IMR-90 (cell line): Measurements from ENCODE around the gene UBE2L3. TPM values are rescaled to one million over a fixed set of nuclear protein-coding genes. Genes with fewer than 3 reads are reported as not detected.

Source experiments
- ATAC-seq: fragments of 200-7000 bp; cut with Tn5 transposase; 2 replicates; pipeline ENCODE4 v1.9.1; 2020; ENCODE audit warnings: low read depth, mild to moderate bottlenecking, moderate library complexity
- BruUV-seq: library from RNA; stranded (reverse); fragments of 400-500 nt; replicated peaks from 2 replicates; lab custom pipeline; 2021; lab: Mats Ljungman, UMichigan
- CTCF ChIA-PET: fragments of 300-600 bp; formaldehyde crosslinking; extraction: SDS; loops from one replicate; lab custom pipeline; 2021; ENCODE audit warnings: antibody characterized with exemption; lab: Yijun Ruan, JAX
- POLR2A ChIA-PET: fragments of 300-600 bp; sonication (Branson Sonifier 250); formaldehyde crosslinking; loops from one replicate; lab custom pipeline; 2022; ENCODE audit warnings: antibody characterized with exemption; ENCODE audit not compliant: unreplicated experiment; lab: Charles Lee
- DNase-seq: peaks from one replicate; pipeline ENCODE4 v3.0.0; 2013
- H2AFZ ChIP-seq: replicated peaks from 2 replicates; pipeline ENCODE3; 2013; ENCODE audit warnings: low read length, mild to moderate bottlenecking; ENCODE audit not compliant: poor library complexity
- H2AK5ac ChIP-seq: 2 replicates; pipeline ENCODE4 v1.6.1; 2013; ENCODE audit warnings: low read depth, low read length, inconsistent platforms
- H2AK9ac ChIP-seq: replicated peaks from 2 replicates; pipeline ENCODE3; 2013; ENCODE audit warnings: mild to moderate bottlenecking, low read depth, low read length, moderate library complexity; ENCODE audit not compliant: poor library complexity
- H2BK120ac ChIP-seq: 2 replicates; pipeline ENCODE4 v1.6.1; 2013; ENCODE audit warnings: low read depth, low read length, inconsistent platforms
- H2BK15ac ChIP-seq: 3 replicates; pipeline ENCODE4 v1.6.1; 2013; ENCODE audit warnings: low read depth, low read length, inconsistent platforms
- H2BK20ac ChIP-seq: 2 replicates; pipeline ENCODE4 v1.6.1; 2013; ENCODE audit warnings: low read depth, mild to moderate bottlenecking, inconsistent platforms, low read length, moderate library complexity
- H2BK5ac ChIP-seq: 2 replicates; pipeline ENCODE4 v1.6.1; 2013; ENCODE audit warnings: mild to moderate bottlenecking, low read depth, low read length, inconsistent platforms; ENCODE audit not compliant: poor library complexity, severe bottlenecking
- H3K14ac ChIP-seq: replicated peaks from 2 replicates; pipeline ENCODE4 v1.6.1; 2013; ENCODE audit warnings: low read depth, low read length, inconsistent platforms
- H3K18ac ChIP-seq: 2 replicates; pipeline ENCODE4 v1.6.1; 2013; ENCODE audit warnings: low read depth, low read length, control low read depth
- H3K23ac ChIP-seq: 2 replicates; pipeline ENCODE4 v1.6.1; 2013; ENCODE audit warnings: low read depth, low read length, inconsistent platforms
- H3K27ac ChIP-seq: 2 replicates; pipeline ENCODE4 v1.5.1; 2013; ENCODE audit warnings: mild to moderate bottlenecking, control low read depth, low read length; ENCODE audit not compliant: insufficient read depth
- H3K27me3 ChIP-seq: 2 replicates; pipeline ENCODE4 v1.6.1; 2013; ENCODE audit warnings: low read length; ENCODE audit not compliant: control insufficient read depth, insufficient read depth
- H3K36me3 ChIP-seq: 2 replicates; pipeline ENCODE4 v1.6.1; 2013; ENCODE audit warnings: low read length, mixed read lengths; ENCODE audit not compliant: control insufficient read depth, insufficient read depth
- H3K4ac ChIP-seq: 2 replicates; pipeline ENCODE4 v1.6.1; 2013; ENCODE audit warnings: low read depth, low read length, inconsistent platforms
- H3K4me1 ChIP-seq: 2 replicates; pipeline ENCODE4 v1.6.1; 2013; ENCODE audit warnings: low read length, mixed read lengths; ENCODE audit not compliant: control insufficient read depth, insufficient read depth
- H3K4me2 ChIP-seq: 2 replicates; pipeline ENCODE4 v1.6.1; 2013; ENCODE audit warnings: low read depth, mild to moderate bottlenecking, control low read depth, low read length, moderate library complexity
- H3K4me3 ChIP-seq: 2 replicates; pipeline ENCODE4 v1.5.1; 2013; ENCODE audit warnings: low read depth, mild to moderate bottlenecking, control low read depth, low read length, moderate library complexity; ENCODE audit not compliant: insufficient read depth
- H3K56ac ChIP-seq: 2 replicates; pipeline ENCODE4 v1.6.1; 2013; ENCODE audit warnings: low read length, inconsistent platforms; ENCODE audit not compliant: insufficient read depth; ENCODE audit errors: extremely low read depth
- H3K79me1 ChIP-seq, 2 experiments: 2 replicates each; pipeline ENCODE4 v1.6.1; 2013; ENCODE audit warnings: low read length in 2 of 2, inconsistent platforms in 1 of 2, low read depth in 1 of 2
- H3K9ac ChIP-seq: 2 replicates; pipeline ENCODE4 v1.6.1; 2013; ENCODE audit warnings: low read depth, low read length, control low read depth
- H3K9me1 ChIP-seq: 2 replicates; pipeline ENCODE4 v1.6.1; 2013; ENCODE audit warnings: low read length, inconsistent platforms; ENCODE audit not compliant: insufficient read depth
- H3K9me3 ChIP-seq: 2 replicates; pipeline ENCODE4 v1.6.1; 2013; ENCODE audit warnings: low read length; ENCODE audit not compliant: control insufficient read depth, insufficient read depth
- H4K20me1 ChIP-seq: 2 replicates; pipeline ENCODE4 v1.6.1; 2013; ENCODE audit warnings: low read length, inconsistent platforms; ENCODE audit not compliant: insufficient read depth
- H4K5ac ChIP-seq: 2 replicates; pipeline ENCODE4 v1.6.1; 2013; ENCODE audit warnings: mild to moderate bottlenecking, low read depth, low read length, control low read depth
- H4K8ac ChIP-seq, 2 experiments: 2 replicates each; pipeline ENCODE4 v1.6.1; 2013; ENCODE audit warnings: low read depth in 2 of 2, low read length in 2 of 2, control low read depth in 1 of 2, inconsistent platforms in 1 of 2
- H4K91ac ChIP-seq: 2 replicates; pipeline ENCODE4 v1.6.1; 2013; ENCODE audit warnings: low read depth, low read length, inconsistent platforms; ENCODE audit not compliant: insufficient read depth
- BHLHE40 ChIP-seq: fragments of 150-350 bp; IDR thresholded peaks from 2 replicates; pipeline ENCODE4 v1.6.1; 2016; ENCODE audit warnings: mild to moderate bottlenecking, low read depth, low read length
- CEBPB ChIP-seq: IDR thresholded peaks from 2 replicates; pipeline ENCODE4 v1.6.1; 2012; ENCODE audit warnings: low read depth, low read length, improper control_type of control experiment
- CHD1 ChIP-seq: IDR thresholded peaks from 2 replicates; pipeline ENCODE4 v1.6.1; 2012; ENCODE audit warnings: low read depth, low read length, improper control_type of control experiment
- FOS ChIP-seq: fragments of 150-350 bp; IDR thresholded peaks from 2 replicates; pipeline ENCODE4 v1.6.1; 2016; ENCODE audit warnings: low read depth, low read length
- MAFK ChIP-seq: IDR thresholded peaks from 2 replicates; pipeline ENCODE4 v1.6.1; 2012; ENCODE audit warnings: low read depth, low read length, improper control_type of control experiment
- MAZ ChIP-seq: IDR thresholded peaks from 2 replicates; pipeline ENCODE4 v1.6.1; 2012; ENCODE audit warnings: low read depth, mild to moderate bottlenecking, low read length, improper control_type of control experiment, moderate library complexity, borderline replicate concordance
- MXI1 ChIP-seq: IDR thresholded peaks from 2 replicates; pipeline ENCODE4 v1.6.1; 2012; ENCODE audit warnings: low read depth, mild to moderate bottlenecking, low read length, moderate library complexity, borderline replicate concordance
- NFE2L2 ChIP-seq: fragments of 150-350 bp; IDR thresholded peaks from 2 replicates; pipeline ENCODE4 v1.6.1; 2016; ENCODE audit warnings: low read depth, mild to moderate bottlenecking, low read length
- POLR2A ChIP-seq: IDR thresholded peaks from 2 replicates; pipeline ENCODE4 v1.6.1; 2012; ENCODE audit warnings: mild to moderate bottlenecking, low read depth, low read length
- RAD21 ChIP-seq: IDR thresholded peaks from 2 replicates; pipeline ENCODE4 v1.6.1; 2012; ENCODE audit warnings: low read length, improper control_type of control experiment
- RCOR1 ChIP-seq: IDR thresholded peaks from 2 replicates; pipeline ENCODE4 v1.6.1; 2012; ENCODE audit warnings: mild to moderate bottlenecking, low read length, improper control_type of control experiment; ENCODE audit not compliant: insufficient replicate concordance
- RFX5 ChIP-seq: IDR thresholded peaks from 2 replicates; pipeline ENCODE4 v1.8.0; 2012; ENCODE audit warnings: low read depth, mild to moderate bottlenecking, low read length, moderate library complexity
- SMC3 ChIP-seq: fragments of 150-350 bp; IDR thresholded peaks from 2 replicates; pipeline ENCODE4 v1.6.1; 2016; ENCODE audit warnings: low read depth, mild to moderate bottlenecking, antibody characterized with exemption, low read length, moderate library complexity
- WGBS, 2 experiments: methylation state at CpG; one replicate each; pipeline versions ENCODE4 v1.1.5 to v1.1.7; 2013; ENCODE audit warnings: missing lambda C conversion rate in 2 of 2; ENCODE audit not compliant: insufficient read length in 1 of 2; ENCODE audit errors: extremely low coverage in 2 of 2; 5-methylcytosine and 5-hydroxymethylcytosine counted together
- dilution Hi-C: fragments of 300-500 bp; cut with HindIII; formaldehyde crosslinking; loops from one replicate; pipeline ENCODE4 v1.14.3; 2018; ENCODE audit warnings: low sequenced_read_pairs; ENCODE audit not compliant: unreplicated experiment
- in situ Hi-C: fragments of 300-500 bp; cut with MboI; formaldehyde crosslinking; loops from 3 replicates; pipeline ENCODE4 v1.14.3; 2019; ENCODE audit warnings: low sequenced_read_pairs, inconsistent platforms, mixed read lengths
- intact Hi-C: fragments of 100-400 bp; cut with micrococcal nuclease; formaldehyde crosslinking; loops from 2 replicates; pipeline ENCODE4 v1.10.0; 2022
- polyA plus RNA-seq, 3 experiments: library from polyadenylated mRNA; depleted of rRNA; stranded (reverse); fragments of >200 nt; gene quantifications; 2 replicates each; pipeline ENCODE4 v1.2.3, GENCODE V29; 2012; ENCODE audit warnings: low replicate concordance in 1 of 3
- total RNA-seq: library from RNA; depleted of rRNA; stranded (reverse); fragments of >200 nt; gene quantifications from 2 replicates; pipeline ENCODE4 v1.2.3, GENCODE V29; 2012
- TF ChIP-seq, protein P1 (sequence below): fragments of 150-350 bp; IDR thresholded peaks from 2 replicates; pipeline ENCODE4 v1.6.1; 2017; ENCODE audit warnings: mild to moderate bottlenecking, antibody characterized with exemption, low read length, low read depth
- TF ChIP-seq, protein P2 (sequence below): fragments of 150-350 bp; IDR thresholded peaks from 2 replicates; pipeline ENCODE4 v1.6.1; 2016; ENCODE audit warnings: low read depth, mild to moderate bottlenecking, low read length, moderate library complexity, borderline replicate concordance
- TF ChIP-seq, protein P3 (sequence below): conservative IDR thresholded peaks from 2 replicates; pipeline ENCODE4 v1.5.1; 2012; ENCODE audit warnings: mild to moderate bottlenecking, low read depth, low read length, improper control_type of control experiment

Gene UBE2L3
- total and polyA plus RNA-seq, 2 of the 4 experiments (the other 2 are of a cell fraction): 29.0 to 72.9 TPM

DNA sequence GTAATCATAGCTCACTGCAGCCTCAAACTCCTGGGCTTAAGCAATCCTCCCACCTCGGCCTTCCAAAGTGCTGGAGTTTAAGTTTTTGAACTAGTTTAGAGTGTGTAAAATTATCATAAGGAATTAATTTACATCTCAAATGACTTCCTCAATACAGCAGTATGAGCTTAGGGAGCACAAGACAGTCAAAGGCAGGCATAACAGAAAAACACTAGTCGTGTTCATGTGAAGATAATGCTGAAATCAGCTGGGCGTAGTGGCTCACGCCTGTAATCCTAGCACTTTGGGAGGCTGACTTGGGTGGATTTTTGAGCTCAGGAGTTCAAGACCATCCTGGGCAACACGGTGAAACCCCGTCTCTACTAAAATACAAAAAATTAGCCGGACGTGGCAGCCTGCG lies 36.5 kb downstream of the UBE2L3 start:
- Histone ChIP-seq H4K8ac (no peak overlapping the region), H3K18ac (no peak overlapping the region), H2BK15ac (no peak overlapping the region), H3K9me1 (peaks cover 30% of the 10 kb centered on the region), H2AK9ac (no peak overlapping the region), H3K4me1 (0 out of 2 replicates have a peak, but pooled peaks cover 3% of the 10 kb centered on the region), H3K4me3 (no peak overlapping the region), H4K5ac (no peak overlapping the region), H2BK120ac (no peak overlapping the region), H2BK5ac (no peak overlapping the region), H3K23ac (no peak overlapping the region), H3K27ac (no peak overlapping the region), H3K9me3 (no peaks in the 10 kb centered on the region), H3K36me3 (peaks cover 1% of the 10 kb centered on the region), H3K56ac (no peak overlapping the region), H3K4ac (no peak overlapping the region), H3K27me3 (no peaks in the 10 kb centered on the region), H2BK20ac (no peak overlapping the region), H3K79me1 (peaks cover 15 to 74% of the 10 kb centered on the region in 2 experiments), H3K4me2 (no peak overlapping the region), H4K20me1 (peaks cover 88% of the 10 kb centered on the region), H2AK5ac (no peak overlapping the region), H3K14ac (no peak overlapping the region), H4K91ac (no peak overlapping the region), H3K9ac (no peak overlapping the region), H2AFZ (no peak overlapping the region)
- no peak for TF ChIP-seq MAZ
- TF ChIP-seq BHLHE40: no peak
- no peak for TF ChIP-seq RFX5
- TF ChIP-seq CHD1: no peak
- no peak for TF ChIP-seq FOS
- TF ChIP-seq RCOR1: no peak
- no peak for TF ChIP-seq MAFK
- TF ChIP-seq, protein P1, sequence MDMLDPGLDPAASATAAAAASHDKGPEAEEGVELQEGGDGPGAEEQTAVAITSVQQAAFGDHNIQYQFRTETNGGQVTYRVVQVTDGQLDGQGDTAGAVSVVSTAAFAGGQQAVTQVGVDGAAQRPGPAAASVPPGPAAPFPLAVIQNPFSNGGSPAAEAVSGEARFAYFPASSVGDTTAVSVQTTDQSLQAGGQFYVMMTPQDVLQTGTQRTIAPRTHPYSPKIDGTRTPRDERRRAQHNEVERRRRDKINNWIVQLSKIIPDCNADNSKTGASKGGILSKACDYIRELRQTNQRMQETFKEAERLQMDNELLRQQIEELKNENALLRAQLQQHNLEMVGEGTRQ: no peak
- TF ChIP-seq SMC3: no peak
- TF ChIP-seq CEBPB: no peak
- TF ChIP-seq, protein P2, sequence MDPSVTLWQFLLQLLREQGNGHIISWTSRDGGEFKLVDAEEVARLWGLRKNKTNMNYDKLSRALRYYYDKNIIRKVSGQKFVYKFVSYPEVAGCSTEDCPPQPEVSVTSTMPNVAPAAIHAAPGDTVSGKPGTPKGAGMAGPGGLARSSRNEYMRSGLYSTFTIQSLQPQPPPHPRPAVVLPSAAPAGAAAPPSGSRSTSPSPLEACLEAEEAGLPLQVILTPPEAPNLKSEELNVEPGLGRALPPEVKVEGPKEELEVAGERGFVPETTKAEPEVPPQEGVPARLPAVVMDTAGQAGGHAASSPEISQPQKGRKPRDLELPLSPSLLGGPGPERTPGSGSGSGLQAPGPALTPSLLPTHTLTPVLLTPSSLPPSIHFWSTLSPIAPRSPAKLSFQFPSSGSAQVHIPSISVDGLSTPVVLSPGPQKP: no peak
- TF ChIP-seq POLR2A: no peak
- no peak for TF ChIP-seq MXI1
- TF ChIP-seq RAD21: no peak
- no peak for TF ChIP-seq NFE2L2
- TF ChIP-seq, protein P3, sequence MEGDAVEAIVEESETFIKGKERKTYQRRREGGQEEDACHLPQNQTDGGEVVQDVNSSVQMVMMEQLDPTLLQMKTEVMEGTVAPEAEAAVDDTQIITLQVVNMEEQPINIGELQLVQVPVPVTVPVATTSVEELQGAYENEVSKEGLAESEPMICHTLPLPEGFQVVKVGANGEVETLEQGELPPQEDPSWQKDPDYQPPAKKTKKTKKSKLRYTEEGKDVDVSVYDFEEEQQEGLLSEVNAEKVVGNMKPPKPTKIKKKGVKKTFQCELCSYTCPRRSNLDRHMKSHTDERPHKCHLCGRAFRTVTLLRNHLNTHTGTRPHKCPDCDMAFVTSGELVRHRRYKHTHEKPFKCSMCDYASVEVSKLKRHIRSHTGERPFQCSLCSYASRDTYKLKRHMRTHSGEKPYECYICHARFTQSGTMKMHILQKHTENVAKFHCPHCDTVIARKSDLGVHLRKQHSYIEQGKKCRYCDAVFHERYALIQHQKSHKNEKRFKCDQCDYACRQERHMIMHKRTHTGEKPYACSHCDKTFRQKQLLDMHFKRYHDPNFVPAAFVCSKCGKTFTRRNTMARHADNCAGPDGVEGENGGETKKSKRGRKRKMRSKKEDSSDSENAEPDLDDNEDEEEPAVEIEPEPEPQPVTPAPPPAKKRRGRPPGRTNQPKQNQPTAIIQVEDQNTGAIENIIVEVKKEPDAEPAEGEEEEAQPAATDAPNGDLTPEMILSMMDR: no peak
- ChIA-PET POLR2A (no interaction called here), CTCF (interaction anchor here (1.8 kb wide), 1 partner anchor 10 kb away, joined by 8 read pairs; no protein-coding TSS in a partner anchor)
- no TSS peak for BruUV-seq
- DNase-seq (no peak), ATAC-seq (no peak)
- intact Hi-C loops (no loop called here), dilution Hi-C loops (no loop called here), in situ Hi-C loops (no loop called here)
- WGBS, 2 experiments: 95% methylated on average over 6 of the region's 9 CpGs; no CpG with 5 or more reads in 1 of the 2 experiments
